ENCODE data around the gene MLH3. TPM values are rescaled to one million over a fixed set of nuclear protein-coding genes. Genes with fewer than 3 reads are reported as not detected.

MLH3 gene
- total and polyA plus RNA-seq, 2 of the 13 experiments (the other 11 are each of a cell fraction or from before 2014, with no cell fraction given): 14.4 to 24.8 TPM

- no peak for TF ChIP-seq ZNF101 (CRISPR knock-in tag; IDR thresholded peaks at IDR 0.05; ENCODE audit: borderline replicate concordance, low read depth)
- TF ChIP-seq ZFP90 (CRISPR knock-in tag; IDR thresholded peaks at IDR 0.05; ENCODE audit: borderline replicate concordance): peak; percentile 83
- TF ChIP-seq TRIM24 (CRISPR knock-in tag; IDR thresholded peaks at IDR 0.05): no peak
- TF ChIP-seq ZHX2 (IDR thresholded peaks at IDR 0.05; ENCODE audit: low read depth): 0 out of 2 replicates have a peak, but pooled peaks have one; percentile 49
- peak; percentile 94 for TF ChIP-seq ZHX2 (CRISPR knock-in tag; IDR thresholded peaks at IDR 0.05; ENCODE audit: borderline replicate concordance)
- peak; percentile 46; the same call in 1 of the 2 replicates for TF ChIP-seq ZNF430 (CRISPR knock-in tag; IDR thresholded peaks at IDR 0.05)
- TF ChIP-seq MTF1 (CRISPR knock-in tag; IDR thresholded peaks at IDR 0.05): no peak
- peak; percentile 54; the same call in 1 of the 2 replicates for TF ChIP-seq ZNF224 (CRISPR knock-in tag; IDR thresholded peaks at IDR 0.05)
- TF ChIP-seq DZIP1 (CRISPR knock-in tag; IDR thresholded peaks at IDR 0.05): no peak
- no peak for TF ChIP-seq ATRX (CRISPR knock-in tag; IDR thresholded peaks at IDR 0.05; ENCODE audit: borderline replicate concordance)
- peak; percentile 53 for TF ChIP-seq YEATS2 (CRISPR knock-in tag; IDR thresholded peaks at IDR 0.05; ENCODE audit: borderline replicate concordance)
- TF ChIP-seq ZNF34 (CRISPR knock-in tag; IDR thresholded peaks at IDR 0.05; ENCODE audit: borderline replicate concordance): no peak
- no peak for TF ChIP-seq ZFP36L2 (CRISPR knock-in tag; IDR thresholded peaks at IDR 0.05)
- peak; percentile 58; the same call in 1 of the 2 replicates for TF ChIP-seq PRDM15 (CRISPR knock-in tag; IDR thresholded peaks at IDR 0.05)
- TF ChIP-seq KMT2A (CRISPR knock-in tag; IDR thresholded peaks at IDR 0.05): 0 out of 2 replicates have a peak, but pooled peaks have one; percentile 54
Measured at GRCh38 chr14:75069121-75069810, 18.0 kb upstream of the MLH3 start, which contains the start of gene ZC2HC1C (continued).

Data from HepG2 (cell line).